Measurements from ENCODE around the gene CARD10.

Gene CARD10

DNA sequence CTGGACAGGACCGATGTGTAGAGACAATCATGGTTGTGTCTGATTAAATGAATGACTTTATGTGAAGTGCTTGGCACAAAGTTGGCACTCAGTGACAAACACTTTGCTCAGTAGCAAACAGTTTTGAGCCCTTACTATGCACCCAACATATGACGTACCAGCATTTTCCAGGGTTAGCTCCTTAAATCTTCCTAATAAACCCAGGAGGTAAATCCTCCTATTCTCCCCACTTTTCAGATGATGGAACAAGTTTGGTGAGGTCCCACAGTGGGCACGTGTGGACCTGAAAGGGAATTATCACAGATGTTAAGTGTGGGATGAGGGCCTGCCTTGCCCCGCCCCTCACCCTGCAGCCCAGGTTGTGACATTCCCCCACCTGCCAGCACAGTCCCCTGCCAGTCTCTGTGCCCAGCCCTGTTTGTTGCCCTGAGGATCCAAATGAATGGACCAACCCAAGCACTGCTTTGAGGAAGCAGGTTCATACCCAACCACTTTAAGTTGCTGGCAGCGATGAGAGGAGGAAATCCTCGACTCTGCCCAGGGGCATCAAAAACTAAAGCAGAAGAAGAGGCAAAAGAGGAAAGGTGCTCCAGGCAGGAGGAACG lies 6.6 kb upstream of the CARD10 start:
- no peak for DNase-seq

DNA sequence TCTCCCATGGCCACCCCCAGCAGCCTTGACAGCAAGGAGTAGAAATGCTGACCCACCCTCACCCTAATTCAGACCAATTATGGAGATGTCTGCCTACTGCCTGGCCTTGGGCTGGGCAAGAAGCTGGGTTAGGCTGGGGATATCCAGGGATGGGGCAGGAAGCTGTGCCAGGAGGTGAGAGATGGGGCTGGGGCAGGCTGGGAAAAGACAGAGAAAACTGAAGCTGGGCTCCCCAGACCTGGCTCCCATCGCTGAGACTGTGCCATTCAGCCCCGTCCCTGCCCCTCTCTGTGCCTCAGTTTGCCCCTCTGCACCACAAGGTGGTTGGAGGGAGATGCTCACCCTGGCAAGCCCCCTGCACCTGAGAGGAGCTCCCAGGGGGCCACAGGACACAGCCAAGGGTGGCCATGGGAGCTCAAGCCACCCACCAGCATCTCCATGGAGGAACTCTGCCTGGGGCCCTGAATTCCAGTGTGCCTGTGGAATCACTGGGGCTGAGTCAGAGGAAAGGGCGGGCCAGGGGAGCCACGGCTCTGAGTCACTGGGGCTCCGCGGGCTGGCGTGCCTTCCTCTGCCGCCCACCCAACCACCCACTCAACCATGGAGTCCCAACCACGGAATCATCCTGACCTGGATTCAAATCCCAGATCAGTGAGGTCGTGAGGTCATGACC lies 6.0 kb upstream of the CARD10 start:
- no peak for DNase-seq

DNA sequence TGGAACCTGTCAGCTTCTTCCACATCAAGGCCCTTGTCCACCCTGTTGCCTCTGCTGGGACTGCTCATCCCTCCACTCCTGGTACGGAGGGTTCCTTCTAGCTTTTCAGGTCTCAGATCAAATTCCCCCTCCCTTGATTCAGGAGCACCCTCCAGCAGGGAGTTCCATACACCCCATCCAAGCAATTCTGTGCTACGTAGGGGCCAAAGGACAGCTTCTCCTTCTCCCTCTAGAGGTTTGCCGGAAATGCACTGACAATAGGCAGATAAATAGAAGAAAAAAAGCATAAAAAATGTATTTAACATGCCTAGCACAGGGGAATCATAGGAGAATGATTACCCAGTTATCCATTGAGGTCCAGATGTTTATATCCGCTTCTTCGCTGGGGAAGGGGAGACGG lies 3.3 kb upstream of the CARD10 start:
- DNase-seq, result no peak

DNA sequence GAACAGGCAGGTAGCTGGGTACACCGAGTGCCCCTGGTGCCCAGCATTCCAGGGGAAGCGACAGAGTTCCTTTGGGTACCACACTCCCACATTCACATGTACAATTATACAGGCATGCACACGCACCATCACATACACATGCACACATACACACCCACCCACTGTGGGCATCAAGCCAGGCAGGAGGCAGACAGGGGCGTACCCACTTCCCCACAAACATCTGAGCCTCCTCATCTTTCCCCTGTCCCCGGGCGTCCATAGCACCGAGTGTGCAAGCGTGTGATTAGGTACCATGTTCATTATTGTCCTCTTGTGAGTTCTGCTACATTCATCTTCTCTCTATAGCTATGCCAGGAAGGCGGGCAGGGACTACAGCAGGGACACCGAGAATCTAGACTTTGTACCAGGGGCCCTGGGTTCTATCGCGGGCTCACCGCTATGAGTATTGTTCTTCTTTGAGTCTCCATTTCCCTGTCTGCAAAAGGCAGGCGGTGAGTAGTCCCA lies 2.1 kb upstream of the CARD10 start:
- no peak for DNase-seq

DNA sequence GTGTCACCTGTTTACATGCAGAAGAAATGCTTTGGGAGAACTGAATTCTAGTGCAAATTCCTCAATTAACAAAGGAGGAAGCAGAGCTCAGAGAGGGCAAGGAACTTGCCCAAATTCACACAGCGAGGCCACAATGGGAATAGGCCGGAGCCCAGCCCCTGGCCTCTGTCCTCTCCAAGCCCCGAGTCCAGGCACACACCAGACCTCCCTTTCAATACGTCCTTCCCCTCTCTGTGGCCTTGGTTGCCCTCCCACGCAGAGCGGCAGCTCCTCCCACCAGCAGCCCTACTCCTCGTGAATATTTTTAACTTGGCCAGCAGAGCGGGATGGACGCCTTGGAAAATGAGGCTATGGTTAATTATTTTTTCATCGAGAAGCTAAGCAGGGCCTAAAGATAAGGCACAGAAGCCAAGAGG lies 1.6 kb upstream of the CARD10 start:
- no peak for DNase-seq

DNA sequence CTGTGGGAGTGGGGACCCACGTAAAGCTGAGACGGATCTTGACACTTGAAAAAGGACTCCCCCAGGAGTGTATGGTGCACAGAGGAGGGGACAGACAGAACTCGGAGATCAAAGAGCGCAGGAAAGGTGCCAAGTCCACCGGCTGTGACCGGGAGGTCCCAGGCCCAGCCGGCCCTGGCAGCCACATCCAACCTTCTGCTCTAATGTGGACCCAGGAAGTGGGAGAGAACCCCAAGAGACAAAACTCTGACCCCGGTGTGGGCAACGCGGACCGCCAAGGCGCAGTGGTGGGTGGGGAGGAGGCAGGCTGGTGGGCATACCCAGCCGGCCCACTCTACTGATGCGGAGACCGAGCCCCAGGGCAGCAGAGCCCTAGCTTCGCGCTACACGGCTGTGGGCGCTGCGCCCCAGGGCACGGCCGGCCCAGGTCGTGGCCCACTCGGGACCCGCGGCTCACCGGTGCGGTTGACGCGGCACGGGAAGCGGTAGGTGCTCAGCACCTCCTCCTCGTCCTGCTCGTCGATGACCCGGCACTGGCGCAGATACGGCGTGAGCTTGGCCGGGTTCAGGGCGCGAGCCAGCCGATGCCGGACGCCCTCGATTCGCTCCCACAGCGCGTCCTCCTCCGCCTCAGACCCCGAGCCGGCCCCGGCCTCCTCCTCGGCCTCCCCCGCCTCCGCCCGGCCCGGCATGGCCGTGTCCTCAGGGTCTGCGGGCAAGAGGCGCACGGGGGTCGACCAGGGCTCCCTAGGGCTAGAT lies 527 bp downstream of the CARD10 start:
- DNase-seq, result no peak

DNA sequence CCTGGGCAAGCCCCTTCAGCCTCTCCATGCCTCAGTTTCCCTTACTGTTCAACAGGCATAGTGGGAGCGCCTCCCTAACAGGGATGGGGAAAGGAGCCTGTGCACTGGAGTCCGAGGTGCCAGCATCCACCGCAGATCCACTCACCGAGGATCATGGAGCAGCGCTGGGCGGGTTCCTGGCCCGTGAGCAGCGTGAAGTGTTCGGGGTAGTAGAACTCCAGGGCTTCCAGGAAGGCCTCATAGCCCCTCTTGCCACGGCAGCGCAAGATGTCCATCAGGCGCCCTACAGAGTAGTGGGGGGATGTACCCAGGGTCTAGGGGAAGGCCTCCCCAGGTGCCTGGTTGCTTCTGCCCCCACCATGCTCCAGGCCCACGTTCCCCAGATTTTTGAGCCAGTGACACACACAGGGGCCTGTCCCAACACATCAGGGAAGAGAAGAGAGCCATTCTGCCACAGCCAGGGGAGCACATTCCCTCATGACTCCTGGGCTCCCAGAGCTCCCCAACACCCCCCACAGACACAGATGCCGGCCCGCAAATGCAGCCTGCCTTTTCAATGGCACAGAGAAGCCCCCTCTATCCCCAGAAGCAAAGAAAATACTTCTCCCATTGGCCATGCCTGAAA lies 1.3 kb downstream of the CARD10 start:
- no peak for DNase-seq

DNA sequence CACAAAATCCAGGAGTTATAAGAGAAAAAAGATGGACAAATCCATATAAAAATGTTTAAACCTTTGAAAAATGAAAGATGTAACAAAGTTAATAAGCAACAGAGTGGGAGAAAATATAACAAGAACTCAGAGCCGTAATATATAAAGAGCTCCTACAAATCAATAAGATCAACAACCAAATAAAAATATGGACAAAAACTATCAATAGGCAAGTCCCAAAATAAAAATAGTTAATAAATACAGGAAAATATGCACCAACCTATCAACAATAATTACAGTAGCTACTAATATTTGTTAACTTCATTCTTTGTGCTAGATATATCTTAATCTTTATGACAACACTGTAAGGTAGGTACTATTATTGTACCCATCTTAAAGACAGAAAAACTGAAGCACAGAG lies 2.8 kb downstream of the CARD10 start:
- DNase-seq, result no peak

DNA sequence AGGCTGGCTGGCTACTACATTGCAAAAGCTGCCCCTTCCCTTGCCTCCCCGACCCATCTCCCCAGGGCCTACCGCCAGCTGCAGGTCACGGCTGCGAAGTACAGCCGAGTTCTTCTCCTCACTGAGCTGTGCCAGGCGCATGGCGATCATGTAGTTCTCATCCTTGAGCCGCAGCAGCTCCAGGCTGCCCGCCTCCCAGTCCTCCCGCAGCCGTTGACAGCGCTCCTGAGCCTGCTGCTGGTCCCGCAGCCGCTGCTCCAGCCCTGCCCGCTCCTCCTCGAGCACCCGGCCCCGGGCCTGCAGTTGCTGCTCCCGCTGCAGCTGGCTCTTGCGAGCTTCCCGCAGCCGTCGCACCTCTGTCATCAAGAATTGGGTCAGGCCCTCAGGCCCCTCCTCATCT lies 3.3 kb downstream of the CARD10 start:
- DNase-seq, result no peak

DNA sequence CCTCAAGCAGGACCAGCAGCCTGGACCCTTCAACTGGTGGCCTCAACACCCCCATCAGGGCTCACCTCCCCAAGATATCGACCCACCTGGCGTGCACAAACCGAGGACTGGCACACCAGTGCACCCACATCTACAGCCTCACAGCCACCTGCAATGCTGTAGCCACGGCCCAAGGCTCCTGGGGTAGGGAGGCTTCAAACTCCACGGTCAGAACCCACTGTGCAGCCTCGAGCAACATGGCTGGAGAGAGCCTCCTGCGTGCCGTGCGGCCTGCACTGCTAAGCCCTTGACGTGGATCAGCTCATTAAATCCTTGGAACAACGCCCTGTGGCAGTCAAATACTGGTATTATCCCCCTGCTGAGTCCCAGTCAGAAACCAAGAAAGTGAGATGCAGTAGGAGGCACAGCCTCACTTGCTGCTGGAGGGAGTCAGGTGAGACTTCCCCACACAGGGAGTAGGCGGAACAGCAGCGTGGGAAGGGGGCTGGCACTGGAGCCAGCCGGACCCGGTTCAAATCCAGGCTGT lies 4.6 kb downstream of the CARD10 start:
- no peak for DNase-seq

DNA sequence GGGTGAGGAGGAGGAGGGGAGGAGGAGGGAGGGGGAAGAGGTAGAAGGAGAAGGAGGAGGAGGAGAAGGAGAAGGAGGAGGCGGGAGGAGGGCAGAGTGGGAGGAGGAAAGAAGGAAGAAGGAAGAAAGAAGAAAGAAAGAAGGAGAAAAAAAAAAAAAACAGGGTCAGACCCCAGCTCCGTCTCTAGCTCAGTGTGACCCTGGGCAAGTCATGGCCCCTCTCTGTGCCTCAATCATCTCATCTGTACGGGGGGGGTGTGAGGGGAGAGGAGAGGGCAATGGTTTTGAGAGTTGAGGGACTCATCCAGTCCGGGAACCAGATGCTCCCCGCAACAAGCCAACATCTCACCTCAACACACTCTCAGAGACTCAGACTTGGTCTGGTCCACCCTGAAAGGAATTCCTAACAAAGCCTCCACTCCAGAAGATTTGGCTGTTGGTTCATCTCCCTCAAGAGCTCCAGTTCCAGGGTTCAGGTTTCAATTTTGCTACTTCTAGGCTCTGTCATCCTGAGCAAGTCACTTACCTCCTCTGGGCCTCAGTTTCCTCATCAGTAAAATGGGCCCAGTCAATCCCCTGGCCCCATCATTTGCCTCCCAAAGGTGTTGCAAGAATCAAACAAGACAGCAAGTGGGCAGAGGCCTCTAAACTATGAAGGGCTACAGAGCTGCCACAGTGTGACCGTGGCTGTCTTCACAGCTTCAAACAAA lies 7.7 kb downstream of the CARD10 start:
- no peak for DNase-seq

DNA sequence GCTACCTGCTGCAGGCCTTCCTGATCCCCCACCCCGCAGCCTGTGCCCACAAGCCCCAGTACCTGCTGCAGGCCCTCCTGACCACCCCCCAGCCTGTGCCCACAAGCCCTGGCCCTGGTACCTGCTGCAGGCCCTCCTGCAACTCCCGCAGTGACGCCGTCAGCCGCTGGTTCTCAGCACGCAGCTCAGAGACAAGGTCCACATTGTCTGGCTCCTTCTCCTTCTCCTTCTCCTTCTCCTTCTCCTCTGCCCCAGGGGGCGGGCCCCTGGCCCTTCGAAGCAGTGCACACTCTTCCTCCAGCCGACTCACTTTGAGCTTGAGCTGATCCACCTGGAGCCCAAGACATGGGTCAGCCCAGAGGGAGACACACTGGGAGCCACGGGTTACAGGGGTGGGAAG lies 9.1 kb downstream of the CARD10 start:
- DNase-seq, result no peak

DNA sequence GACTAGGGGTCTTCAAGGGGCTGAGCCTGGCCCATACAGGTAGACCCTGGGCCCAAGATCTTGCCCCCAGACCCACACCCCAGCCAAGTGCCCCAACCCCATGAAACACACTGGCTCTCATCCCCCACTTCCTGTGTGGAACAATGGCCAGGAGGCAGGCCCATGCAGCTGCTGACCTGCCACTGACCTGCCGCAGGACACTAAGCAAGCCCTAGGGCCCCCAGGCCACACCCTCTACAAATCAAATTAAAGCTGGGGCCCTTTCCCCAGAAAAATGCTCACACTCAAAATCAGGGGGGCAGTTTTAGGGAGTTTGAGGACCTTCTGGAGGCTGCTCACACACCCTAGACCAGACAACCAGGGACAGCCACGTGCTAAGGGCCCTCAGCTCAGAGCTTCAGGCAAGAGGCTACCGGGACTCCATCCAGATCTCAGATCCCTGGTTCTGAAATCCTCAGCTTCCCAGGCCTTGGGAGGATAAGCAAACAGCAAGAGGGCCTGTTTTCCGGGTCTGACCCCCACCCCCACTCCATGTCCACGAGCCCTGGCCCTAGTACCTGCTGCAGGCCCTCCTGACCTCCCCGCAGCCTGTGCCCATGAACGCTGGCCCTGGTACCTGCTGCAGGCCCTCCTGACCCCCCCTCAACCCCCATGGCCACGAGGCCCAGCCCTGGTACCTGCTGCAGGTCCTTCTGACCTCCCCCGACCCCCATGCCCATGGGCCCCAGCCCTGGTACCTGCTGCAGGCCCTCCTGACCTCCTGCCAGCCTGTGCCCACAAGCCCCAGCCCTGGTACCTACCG lies 10.0 kb downstream of the CARD10 start:
- DNase-seq, result no peak

DNA sequence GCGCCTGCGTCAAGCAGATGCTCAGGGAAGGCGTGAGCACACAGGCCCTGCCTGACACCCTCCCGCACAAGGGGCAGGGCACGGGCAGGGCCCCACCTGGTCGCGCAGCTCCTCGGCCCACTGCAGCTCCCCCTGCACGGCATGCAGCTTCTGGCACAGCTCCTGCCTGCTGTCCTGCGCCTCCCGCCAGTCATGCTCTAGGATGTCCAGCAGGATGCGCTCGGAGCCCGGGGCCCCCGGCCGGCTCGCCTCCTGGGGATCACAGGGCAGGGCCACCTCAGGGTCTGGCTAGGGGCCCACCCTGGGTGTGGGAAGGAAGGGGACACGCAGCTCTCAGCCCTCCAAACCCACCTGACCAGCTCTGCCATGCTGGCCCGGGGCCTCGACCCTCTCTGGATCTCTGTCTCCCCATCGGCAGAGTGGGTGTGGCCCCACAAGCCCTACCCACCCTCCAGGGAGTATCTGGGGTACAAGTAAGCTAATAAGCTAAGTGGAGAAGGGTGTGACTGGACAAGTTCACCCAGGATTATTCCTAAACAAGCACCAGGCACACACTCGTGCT lies 10.7 kb downstream of the CARD10 start:
- no peak for DNase-seq

DNA sequence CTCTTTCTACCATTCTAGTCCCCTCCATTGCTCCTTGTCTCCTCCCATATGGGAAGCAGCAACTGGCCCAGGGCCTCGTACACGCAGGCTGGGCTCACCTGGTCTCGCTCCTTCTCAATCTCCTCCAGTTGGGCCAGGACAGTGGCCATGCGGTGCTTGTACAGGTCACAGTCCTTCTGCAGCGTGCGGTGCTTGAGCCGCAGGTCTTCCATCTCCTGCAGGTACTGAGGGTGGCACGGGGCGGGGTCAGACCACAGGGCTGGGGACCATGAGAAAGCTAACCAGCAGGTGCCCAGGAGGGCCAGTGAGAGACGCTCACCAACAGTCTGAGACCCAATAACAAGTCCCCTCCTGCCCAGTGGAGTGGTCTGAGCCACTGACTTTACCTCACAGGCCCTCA lies 11.5 kb downstream of the CARD10 start:
- no peak for DNase-seq

DNA sequence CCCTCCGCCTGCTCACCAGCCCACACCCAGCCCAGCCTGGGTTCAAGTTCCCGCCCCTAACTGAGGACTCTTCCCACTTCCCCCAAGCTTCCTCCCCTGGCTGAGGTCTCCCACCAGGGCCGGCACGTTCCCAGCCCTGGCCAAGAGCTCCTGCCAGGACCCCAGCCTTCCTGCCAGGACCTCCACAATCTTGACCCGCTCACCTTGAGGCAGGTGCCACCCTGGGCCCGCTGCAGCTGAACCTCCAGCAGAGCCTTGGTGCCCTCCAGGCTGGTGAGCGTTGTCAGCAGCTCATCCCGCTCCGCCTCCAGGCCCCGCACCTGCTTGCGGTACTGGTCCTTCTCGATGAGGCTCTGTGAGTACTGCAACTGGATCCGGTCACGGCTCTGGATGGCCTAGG lies 13.2 kb downstream of the CARD10 start:
- no peak for DNase-seq

DNA sequence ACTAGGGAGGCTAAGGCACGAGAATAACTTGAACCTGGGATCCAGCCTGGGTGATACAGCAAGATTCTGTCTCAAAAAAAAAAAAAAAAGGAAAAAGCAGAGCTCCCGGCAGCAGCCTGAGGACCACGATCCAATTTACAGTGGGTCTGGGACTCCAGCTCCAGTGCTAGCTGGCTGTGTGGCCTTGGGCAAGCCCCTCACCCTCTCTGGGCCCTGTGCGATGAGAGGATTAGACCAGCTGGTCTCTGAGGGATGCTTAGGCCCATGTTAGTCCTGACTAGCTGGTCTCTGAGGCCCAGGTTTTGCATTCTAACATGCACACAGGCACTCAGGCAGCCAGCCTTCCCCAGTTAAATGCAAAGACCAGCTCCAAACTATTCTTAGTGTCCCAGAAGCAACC lies 13.7 kb downstream of the CARD10 start:
- no peak for DNase-seq

DNA sequence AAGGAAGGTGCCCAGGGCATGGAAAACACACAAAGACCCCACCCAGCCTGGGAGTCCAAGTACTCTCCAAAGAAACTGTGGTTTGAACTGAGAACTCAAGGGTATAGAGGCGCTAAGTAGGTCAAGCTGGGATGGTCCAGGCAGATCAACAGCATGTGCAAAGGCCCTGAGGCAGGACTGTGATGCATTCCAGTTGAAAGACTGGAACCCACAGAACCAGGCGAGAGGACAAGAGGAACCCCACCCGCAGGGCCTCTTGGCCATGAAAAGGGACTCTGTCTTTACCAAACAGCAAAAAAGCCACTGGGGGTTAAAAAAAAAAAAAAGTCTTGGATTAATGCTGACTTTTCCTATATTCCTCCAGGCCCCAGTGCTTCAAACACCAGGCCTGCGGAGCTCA lies 14.3 kb downstream of the CARD10 start:
- no peak for DNase-seq

DNA sequence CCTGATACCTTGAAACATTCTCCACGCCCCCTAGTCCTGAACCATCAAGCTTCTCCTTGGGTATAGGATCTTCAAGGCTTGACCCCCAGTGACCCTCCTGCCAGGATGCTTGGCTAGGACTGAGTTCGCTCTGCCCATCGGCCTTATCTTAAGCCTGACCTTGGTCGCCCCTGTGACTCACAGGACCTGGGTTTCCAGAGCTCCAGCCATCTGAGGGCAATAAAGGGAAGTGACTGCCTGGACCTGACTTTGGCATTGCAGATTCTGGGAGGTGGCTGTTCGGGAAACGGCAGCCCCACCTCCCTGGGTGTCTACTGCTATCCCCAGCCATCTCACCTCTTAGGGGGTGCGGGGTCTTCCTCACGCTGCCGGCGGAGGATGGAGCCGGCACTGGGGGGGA lies 15.4 kb downstream of the CARD10 start:
- DNase-seq, result no peak

DNA sequence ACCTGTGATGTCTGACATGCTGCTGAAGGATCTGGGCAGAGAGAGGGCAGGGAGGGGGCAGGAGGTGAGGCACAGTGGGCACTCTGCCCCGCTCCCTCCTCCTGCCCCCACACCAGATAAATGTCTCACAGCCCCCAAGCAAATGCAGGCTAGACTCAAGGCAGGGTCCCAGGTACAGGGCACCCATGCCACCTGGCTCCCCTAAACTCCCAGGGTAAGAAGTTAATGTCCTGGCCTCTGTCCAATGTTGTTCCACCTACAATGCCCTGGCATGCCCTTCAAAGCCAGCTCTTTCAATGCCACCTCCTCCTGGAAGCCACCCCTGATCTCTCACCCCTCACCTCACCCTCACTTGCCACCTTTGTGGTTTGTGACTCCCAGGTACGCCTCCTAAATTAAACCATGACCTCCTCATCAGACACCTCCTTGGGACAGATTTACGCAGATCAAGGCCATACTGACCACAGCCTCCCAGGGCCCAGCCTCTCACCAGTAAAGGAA lies 16.0 kb downstream of the CARD10 start:
- no peak for DNase-seq

Data from activated effector memory CD4-positive, alpha-beta T cell treated with Interleukin-2 at 50 U/mL for 16 hours (primary cell).